COLO668 (cell line): ENCODE results near the gene MYH6.
"Not testable (repeated sequence)": the region's sequence is repeated elsewhere in the genome, so short reads cannot be mapped to it uniquely, and the experiment has no call there.

Experiments
- DNase-seq: peaks from one replicate; lab custom pipeline; 2025; ENCODE audit not compliant: unreplicated experiment; lab: John Stamatoyannopoulos, UW

MYH6 gene

DNA sequence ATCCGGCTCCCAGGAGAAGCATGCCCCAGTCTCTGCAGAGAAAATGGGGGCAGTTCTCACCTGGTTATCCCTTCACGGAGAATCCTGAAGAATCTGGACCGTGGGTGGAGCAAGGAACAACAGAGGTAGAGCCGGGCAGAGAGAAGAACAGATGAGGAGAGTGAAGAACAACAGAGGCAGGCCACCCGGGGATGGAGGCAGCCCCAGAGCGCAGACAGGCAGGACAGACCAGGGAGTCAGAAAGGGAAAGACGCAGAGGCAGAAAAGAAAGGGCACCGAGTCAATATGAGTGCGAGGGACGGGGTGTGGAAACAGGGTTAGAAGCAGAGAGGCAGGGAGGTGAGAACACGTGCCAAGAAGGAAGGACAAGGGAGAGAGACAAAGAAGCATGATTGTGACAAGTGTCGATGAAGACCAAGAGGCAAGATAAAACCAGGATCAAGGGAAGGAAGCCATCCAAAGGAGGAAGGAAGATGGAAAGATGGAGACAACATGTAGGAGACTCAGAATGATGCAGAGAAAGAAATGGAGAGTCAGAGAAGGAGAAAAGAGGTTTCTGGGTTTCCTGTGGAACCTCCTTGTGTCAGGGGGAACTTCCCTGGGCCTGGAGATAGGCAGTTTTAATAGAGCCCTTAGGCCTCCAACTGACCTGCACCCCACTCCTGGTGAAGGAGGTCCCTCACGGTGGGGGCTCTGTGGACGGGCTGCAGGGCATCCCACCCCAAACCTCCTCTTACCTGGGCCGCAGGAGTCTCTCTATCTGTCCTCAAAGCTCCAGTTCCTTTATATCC, at the start of gene MYH6:
Gene MYH6, minus strand, starts transcription at position 758 of the 791 bp plus-strand sequence. CDS start 1,050 bp downstream, outside the sequence.
- no peak for DNase-seq

DNA sequence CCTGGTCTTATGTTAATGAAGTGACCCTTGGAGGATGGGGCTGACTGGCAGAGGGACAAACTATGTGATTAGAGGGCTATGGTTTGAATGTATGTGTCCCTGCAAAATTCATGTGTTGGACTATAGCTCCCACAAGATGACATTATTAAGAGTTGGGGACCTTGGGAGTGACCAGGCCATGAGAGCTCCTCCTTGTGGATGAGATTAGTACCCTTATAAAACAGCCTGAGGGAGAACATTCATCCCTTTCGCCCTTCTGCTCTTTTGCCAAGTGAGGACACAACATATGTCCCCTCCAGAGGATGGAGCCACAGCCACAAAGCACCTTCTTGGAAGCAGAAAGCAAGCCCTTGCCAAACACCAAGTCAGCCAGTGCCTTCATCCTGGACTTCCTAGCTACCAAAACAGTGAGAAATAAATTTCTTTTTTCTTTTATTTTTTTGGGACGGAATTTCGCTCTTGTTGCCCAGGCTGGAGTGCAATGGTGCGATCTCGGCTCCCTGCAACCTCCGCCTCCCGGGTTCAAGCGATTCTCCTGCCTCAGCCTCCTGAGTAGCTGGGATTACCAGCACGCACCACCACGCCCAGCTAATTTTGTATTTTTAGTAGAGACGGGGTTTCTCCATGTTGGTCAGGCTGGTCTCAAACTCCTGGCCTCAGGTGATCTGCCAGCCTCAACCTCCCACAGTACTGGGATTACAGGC, 49.0 kb upstream of the MYH6 start:
- not testable (repeated sequence) for DNase-seq

DNA sequence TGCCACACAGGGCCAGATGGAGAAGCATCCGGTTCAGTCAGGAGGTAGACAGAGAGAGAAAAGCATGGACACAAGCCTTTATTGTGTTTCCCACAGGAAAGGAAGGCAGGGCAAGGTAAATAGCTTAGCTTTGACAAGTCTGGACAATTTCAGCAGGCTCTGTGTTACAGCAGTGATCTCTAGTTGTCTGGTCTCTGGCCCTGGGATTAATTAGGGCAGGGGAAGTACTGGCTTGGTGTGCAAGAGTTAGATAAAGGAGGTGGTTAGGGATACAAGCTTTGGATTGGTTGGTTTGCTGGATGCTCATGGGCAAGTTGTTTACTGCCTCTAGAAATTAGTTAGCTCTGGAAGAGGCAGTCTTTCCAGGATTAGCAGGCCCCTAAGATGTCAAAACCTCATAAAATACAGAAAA, 46.4 kb upstream of the MYH6 start:
- no peak for DNase-seq

DNA sequence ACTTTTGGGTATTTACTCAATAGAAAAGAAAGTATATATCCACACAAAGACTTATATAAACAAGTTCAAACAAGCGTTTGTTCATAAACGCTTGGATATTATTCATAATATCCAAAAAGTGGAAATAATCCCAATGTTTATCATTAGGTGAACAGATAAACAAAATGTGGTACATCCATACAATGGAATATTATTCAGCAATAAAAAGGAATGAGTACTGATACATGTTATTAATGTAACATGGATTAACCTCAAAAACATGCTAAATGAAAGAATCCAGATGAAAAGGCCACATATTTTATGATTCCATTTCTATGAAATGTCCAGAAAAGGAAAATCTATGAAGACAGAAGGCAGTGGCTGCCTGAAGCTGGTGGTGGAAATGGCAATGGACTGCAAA, 44.2 kb upstream of the MYH6 start:
- no peak for DNase-seq

DNA sequence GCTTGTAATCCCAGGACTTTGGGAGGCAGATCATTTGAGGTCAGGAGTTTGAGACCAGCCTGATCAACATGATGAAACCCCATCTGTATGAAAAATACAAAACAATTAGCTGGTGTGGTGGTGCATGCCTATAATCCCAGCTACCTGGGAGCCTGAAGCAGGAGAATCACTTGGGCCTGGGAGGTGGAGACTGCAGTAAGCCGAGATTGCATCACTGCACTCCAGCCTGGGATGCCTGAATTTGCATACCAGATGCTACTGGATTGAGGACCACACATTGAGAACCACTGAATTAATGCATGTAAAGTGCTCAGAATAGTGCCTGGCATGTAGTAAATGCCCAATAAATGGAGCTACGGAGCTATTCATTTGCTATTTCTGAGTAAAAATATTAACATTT, 42.3 kb upstream of the MYH6 start:
- no peak for DNase-seq

DNA sequence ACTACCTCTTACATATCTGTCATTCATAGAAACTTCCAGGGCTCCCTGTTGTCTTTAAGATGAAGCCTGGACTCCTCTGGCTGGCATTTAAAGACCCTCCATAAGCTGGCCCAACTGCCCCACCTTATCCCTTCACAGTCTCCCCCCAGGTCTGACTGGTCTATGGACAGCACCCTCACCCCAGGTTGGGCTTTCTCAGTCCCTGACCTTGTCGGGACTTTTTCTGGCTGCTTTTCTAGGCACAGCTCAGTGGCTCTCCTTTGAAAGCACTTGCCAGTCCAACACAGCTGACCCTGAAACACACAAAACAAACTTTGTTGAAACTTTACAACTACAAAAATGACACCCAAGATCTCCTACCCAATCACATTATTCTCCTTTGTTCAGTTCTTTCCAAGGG, 41.2 kb upstream of the MYH6 start:
- no peak for DNase-seq

DNA sequence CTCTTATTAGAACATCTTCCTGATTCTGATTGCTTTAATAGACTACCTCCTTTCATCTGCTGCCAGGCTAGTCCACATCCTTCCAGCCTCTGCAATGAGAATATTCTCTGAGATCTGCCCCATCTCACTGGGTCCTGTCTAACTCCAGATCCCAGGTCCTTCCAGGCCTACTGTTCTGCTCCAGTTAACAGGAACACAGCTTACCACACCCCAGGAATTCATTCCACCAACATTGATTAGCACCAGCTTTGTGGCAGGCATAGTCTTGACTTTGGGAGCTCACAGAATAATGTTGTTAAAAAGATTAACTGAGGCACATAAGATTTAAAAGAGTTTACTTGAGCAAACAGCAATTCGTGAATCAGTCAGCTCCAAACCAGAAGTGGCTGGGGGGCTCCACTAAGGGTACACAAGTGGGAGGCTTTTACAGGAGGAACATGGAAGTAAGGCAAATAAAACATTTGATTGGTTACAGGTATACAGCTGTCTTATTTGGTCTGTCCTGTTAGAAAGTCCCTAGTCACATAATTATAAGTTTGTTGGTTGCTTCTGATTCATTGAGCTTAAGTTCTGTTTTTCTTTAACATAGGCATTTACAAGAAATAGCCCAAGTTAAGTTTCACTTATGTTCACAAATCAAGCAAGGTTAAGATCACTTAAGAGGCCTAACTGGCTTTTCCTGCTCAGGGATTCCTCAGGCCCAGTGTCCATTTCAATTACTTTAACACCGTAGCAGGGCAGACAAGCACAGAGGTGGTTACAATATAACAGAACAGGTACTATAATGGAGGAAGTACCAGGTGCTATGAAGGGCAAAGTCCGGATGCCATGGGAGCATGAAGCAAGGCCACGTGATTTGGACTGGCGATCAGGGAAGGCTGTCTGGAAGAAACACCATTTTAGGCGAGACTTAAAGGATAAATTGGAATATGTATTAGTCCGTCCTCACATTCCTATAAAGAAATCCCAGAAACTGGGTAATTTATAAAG, 39.6 kb upstream of the MYH6 start:
- DNase-seq, result peak; percentile 44

DNA sequence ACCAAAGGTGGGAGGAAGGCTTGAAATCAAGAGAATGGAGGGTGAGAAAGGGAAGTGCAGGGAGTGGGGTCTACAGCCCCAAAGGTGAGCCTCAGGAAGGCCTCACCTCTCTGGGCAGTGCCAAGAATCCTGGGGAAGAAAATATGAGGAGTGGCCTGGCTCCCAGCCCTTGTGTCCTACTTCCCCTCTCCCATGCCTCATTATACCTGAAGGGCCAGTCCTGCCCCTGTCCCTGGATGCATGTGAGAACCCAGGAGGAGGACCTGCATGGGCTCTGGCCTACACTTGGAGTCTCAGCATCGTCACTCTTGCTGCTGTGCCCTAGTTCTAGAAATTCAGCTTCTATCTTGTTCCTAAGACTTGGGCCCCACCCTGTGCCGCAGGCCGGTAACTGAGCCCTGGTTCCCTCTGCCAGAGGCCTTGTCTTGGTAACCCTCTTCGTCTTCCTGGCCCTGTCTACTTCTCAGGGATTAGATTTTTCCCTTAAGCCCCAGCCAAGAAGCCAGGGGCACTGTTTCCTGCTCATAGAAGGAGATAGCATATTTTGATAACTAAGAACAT, 38.3 kb upstream of the MYH6 start:
- no peak for DNase-seq

DNA sequence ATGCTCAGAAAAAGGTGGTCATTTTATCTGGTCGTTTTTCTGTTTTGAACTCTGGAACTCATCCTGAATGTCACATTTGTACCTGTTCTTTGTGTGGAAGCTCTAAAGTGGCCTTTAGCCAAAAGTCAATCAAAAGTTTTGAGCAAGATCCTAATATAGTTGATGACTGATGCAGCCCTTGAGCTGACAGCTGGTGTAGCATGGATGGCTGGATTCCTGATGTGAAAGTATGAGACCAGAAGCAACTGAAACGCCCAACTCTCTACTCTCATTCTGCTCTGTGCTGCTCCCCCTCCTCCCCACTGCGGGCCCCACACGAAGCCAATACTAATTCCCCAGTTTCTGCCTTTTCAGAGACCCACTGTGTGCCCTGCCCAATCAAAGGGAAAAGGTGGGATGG, 37.7 kb upstream of the MYH6 start:
- no peak for DNase-seq

DNA sequence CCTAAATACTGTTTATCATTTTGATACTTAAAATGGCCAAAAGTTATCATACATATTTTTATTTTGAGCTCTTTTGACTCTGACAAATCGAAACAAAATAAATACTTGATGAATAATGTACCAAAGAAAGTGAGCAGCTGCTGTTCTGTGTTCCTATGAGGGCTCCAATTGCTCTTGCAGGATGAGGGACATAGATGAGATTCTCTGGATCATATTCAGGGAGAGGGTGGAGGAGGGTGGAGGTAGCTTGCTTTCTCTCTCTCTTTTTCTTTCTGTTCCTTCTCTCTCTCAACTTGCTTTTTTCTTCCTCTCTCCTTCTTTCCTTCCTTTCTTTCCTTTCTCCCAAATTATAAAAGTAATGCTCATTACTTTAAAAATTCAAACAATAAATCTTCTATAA, 36.2 kb upstream of the MYH6 start:
- DNase-seq, result no peak

DNA sequence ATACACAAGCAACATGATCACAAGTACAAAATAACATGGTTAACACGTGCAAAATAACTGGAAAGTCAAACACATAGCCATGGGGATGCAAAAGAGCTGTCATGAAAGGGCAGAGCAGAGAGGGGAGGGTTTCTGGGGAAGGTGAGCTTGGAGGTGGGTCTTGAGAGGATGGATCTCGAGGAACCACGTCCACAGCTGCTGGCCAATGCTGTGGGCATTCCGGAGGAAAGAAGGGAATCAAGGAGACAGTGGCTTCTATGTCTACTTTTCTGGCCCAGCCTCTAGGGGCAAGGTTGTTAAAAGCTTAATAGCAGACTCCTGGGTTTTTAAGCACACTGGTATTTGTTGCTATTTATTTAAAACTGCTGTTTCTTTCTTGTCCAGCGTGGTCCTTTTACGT, 35.8 kb upstream of the MYH6 start:
- no peak for DNase-seq

DNA sequence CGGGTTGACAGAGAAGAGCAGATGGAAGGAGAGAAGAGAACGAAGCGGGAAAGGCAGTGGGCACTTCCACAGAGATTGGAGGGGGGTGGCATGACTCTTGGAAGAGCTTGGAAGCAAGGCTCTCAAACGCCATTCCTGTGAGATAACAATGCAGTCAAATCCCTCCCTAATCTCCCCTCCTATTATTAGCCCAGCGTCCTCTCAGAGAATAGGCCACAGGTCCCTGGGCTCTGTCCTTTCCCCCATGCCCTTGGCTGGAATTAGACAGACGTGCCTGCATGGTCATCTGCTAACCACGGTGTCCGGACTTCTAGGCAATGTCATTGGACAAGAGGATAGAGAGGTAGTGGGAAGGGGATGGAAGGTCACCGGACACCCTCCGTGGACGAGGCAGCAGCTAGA, 35.3 kb upstream of the MYH6 start:
- DNase-seq, result no peak

DNA sequence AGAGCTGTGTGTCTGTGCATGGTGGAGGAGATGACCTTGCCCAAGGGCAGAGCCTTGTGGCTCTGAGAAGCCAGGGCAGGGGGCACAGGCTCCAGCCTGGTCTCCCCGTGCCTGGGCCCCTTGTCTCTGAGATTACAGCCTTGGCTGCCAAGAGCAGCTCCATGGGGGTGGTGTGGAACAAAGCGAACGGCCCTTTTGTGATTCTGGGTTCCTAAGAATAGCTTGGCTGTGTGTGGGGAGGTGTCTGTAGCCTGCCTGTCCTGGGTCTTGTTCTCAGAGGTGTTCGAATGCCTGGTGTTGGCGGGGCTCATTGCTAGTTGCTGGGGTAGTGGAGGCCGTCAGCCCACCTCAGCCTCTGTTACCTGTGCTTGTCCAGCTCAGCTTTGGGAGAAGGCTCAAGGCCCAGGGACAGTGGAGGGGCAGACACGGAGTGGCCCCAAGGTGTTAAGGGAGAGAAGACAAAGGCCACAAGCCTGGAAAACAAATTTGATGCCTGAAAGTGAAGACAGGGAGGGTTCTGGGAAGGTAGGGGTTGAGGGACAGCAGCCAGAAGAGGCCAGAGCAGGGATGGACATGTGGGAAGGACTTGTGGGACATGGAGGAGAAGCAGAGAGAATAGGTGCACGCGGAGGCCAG, 34.8 kb upstream of the MYH6 start:
- DNase-seq, result no peak

DNA sequence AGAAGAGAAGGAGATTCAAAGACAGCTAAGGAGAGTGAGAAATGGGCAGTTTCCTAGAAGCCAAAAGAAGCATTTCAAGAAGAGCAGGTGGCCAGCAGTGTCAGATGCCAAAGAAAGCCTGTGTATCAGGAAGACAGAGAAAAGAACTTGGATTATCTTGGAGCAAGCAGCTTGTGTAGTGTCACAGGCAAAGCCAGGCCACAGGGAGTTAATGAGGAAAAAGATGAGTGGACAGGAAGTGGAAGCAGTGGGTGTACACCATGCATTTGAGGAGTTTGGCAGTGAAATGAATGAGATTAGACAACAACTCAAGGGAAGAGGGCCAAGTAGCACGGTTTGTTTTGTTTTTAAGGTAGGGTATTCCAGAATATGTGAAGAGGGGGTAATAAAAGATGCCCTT, 33.0 kb upstream of the MYH6 start:
- no peak for DNase-seq

DNA sequence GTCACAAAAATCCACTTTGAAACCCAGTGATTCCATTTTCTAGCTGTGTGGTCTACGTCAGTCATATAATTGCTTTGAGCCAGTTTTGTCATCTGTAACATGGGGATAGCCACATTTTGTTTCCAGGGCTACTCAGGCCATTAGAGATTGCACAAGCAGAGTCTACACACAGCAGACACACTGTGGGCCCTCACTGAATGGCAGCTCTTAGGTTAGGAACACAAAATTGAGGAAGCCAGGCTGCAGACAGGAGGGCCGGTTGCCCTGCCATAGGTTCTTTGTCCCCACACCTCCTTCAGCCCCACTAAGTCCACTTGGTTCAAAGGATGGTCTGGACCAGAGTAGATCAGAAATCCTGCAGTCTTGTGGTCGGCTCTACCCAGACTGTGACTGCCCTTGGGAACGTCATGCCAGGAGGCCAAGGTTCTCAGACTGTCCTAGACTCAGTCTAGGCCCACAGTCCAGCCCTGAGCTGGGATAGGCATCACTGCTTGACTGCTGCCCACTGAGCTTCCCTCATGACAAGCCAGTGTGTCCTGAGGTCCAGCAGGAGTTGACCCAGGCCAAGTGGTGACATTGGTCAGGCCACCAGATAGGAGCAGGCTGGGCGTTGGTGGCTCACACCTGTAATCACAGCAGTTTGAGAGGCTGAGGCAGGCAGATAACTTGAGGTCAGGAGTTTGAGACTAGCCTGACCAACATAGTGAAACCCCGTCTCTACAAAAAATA, 31.2 kb upstream of the MYH6 start:
- DNase-seq, result no peak

DNA sequence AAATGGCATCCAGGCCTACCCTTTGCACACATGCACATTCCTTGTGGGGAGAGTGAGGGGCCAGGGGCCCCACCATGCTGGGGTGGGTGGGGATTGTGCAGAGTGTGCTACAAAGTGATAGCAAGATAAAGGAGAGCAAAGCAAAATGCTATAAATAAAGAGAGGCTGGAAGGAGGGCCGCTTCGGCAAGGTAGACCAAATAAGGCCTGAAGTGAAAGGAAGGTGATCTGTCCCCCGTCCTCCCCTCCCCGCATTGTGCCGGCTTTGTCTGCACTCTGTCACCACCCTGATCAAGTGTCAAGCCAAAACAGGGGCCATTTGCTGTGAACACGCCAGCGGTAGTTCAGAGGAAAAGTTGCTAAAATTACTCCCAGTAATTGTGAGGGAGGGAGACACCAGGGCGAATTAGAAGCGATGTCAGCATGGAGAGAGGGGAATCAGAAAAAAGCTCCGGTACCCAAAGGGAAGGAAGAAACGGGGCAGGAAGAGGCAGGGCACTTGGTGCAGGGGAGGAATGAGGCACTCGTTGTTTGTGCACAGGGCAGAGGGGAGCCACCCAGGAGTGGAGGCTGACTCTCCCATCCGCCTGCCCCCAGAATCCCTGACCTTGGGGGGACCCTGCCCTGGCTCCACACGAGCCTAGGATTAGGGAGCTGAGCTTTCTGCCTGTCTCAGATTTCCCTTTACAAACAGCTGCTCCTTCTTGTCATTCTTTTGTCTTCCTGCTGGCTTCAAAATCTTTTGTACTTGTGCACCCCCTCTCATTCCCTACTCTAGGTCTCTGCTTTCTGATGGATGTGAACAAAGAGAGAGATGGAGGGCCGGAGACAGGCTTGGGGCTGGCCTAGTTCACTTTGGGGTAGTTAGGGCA, 30.3 kb upstream of the MYH6 start:
- no peak for DNase-seq

DNA sequence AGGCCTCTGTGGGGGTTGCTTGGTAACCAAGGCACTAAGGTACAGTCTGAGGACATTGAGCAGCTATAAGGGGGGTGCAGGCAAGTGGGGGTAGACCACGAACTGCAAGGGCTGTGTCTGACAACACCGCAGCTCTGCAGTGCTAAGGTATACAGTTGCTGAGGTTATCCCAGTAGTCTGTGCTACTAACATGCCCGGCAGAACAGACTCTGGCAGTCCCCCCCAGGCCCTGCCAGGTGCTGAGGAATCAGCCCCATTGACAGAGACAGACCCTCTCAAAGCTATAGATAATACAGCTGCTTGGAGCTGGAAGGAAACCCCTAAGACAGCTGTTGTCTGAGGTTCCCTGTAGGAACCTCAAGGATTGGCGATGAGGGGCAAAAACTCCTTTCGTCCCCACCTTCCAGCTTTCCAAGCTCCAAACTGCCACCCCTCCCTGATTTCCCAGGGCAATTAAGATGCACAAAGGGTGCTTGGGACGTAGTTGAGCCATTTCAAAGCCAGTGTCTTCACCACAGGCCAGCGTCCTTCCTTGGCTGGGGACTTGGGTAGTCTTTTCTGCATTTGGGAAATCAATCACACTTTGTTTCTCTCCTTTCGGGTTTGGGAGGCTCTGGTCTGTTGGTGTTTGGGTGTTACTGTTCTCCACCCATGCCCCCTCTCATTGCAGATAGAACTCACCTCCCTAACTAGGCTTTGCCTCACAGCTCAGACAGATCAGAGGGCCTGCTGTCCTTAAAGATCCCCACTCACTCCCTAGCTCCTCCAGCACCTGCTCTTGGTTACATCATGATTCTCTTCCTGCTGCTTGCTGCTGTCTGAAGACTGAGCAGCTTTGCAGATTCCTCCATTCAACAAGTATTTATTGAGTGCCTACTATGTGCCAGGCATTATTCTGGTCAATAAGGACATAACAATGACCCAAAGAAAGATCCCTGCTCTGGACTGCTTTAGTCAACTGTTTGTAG, 29.3 kb upstream of the MYH6 start:
- DNase-seq, result no peak
